A549 (cell line): ENCODE data around the gene RPH3AL. TPM values are rescaled to one million over a fixed set of nuclear protein-coding genes. Genes with fewer than 3 reads are reported as not detected.

ENCODE experiments used
- ATAC-seq, 2 experiments: fragments of 200-7000 bp in 1 of 2; fragments of >200 bp in 1 of 2; cut with Nextera tagmentation in 1 of 2; cut with Tn5 transposase in 1 of 2; 3 replicates each; pipeline versions ENCODE4 v1.8.0 to v1.9.1; 2018 to 2020; ENCODE audit warnings: mild to moderate bottlenecking in 1 of 2, moderate library complexity in 1 of 2
- CTCF ChIA-PET: fragments of 300-600 bp; sonication (Branson Sonifier 250); formaldehyde crosslinking; extraction: SDS; loops from one replicate; lab custom pipeline; 2021; ENCODE audit warnings: antibody characterized with exemption, inconsistent platforms; lab: Yijun Ruan, JAX
- POLR2A ChIA-PET: fragments of 350-600 bp; formaldehyde crosslinking; extraction: SDS; loops from one replicate; lab custom pipeline; 2021; ENCODE audit warnings: antibody characterized with exemption, inconsistent platforms; lab: Yijun Ruan, JAX
- DNase-seq, 2 experiments: peaks; one replicate each; pipeline versions ENCODE4 v3.0.0 to v3.0.0-alpha.2; 2011 to 2016; ENCODE audit warnings: low read depth in 1 of 2, low spot score in 1 of 2
- FAIRE-seq: peaks from 2 replicates; lab custom pipeline; 2011; peaks lifted over from hg19 to GRCh38; lab: Jason Lieb, UNC
- H3K27ac ChIP-seq, 2 experiments: fragments of >200 bp; sonication (Bioruptor Twin); formaldehyde crosslinking; 3 replicates each; pipeline ENCODE4 v1.5.1; 2016 to 2017
- H3K4me1 ChIP-seq: fragments of >200 bp; sonication (Bioruptor Twin); formaldehyde crosslinking; 3 replicates; pipeline ENCODE4 v1.6.1; 2016
- H3K4me2 ChIP-seq: fragments of >200 bp; sonication (Bioruptor Twin); formaldehyde crosslinking; 3 replicates; pipeline ENCODE4 v1.6.1; 2016
- H3K4me3 ChIP-seq: fragments of >200 bp; sonication (Bioruptor Twin); formaldehyde crosslinking; 3 replicates; pipeline ENCODE4 v1.5.1; 2016
- H3K9me3 ChIP-seq: fragments of >200 bp; sonication (Bioruptor Twin); formaldehyde crosslinking; 3 replicates; pipeline ENCODE4 v1.6.1; 2016
- CEBPB ChIP-seq, 2 experiments: fragments of >200 bp in 1 of 2; sonication (Bioruptor Twin) in 1 of 2; formaldehyde crosslinking in 1 of 2; IDR thresholded peaks; 2 replicates each; pipeline ENCODE4 v1.6.1; 2012 to 2016
- CHD4 ChIP-seq: fragments of 200-600 bp; sonication (generic); IDR thresholded peaks from 2 replicates; pipeline ENCODE4 v1.6.1; 2016; ENCODE audit warnings: antibody characterized with exemption, mild to moderate bottlenecking, borderline replicate concordance
- E2F6 ChIP-seq: IDR thresholded peaks from 2 replicates; pipeline ENCODE4 v1.6.1; 2012; ENCODE audit warnings: low read depth, borderline replicate concordance
- EHMT2 ChIP-seq: fragments of 200-600 bp; sonication (generic); IDR thresholded peaks from 2 replicates; pipeline ENCODE4 v1.6.1; 2016; ENCODE audit warnings: antibody characterized with exemption, low read depth, mild to moderate bottlenecking, moderate library complexity
- FOXS1 ChIP-seq: fragments of 250-450 bp; sonication (Bioruptor Pico); IDR thresholded peaks from 2 replicates; pipeline ENCODE4 v1.5.0; 2020; ENCODE audit warnings: mild to moderate bottlenecking, moderate library complexity
- GATA3 ChIP-seq: IDR thresholded peaks from 2 replicates; pipeline ENCODE4 v1.6.1; 2012; ENCODE audit warnings: borderline replicate concordance
- HDAC2 ChIP-seq: fragments of 200-600 bp; sonication (generic); IDR thresholded peaks from 2 replicates; pipeline ENCODE4 v1.6.1; 2016
- KDM1A ChIP-seq: fragments of 200-600 bp; sonication (generic); IDR thresholded peaks from 2 replicates; pipeline ENCODE4 v1.6.1; 2016; ENCODE audit warnings: low read depth, mild to moderate bottlenecking
- MAFK ChIP-seq: fragments of 450-650 bp; IDR thresholded peaks from 2 replicates; pipeline ENCODE4 v1.6.1; 2014; ENCODE audit not compliant: partially characterized antibody
- MAZ ChIP-seq: fragments of 150-350 bp; IDR thresholded peaks from 2 replicates; pipeline ENCODE4 v1.6.1; 2014; ENCODE audit warnings: antibody characterized with exemption, low read depth, low read length, borderline replicate concordance
- POLR2A ChIP-seq: IDR thresholded peaks from 2 replicates; pipeline ENCODE4 v1.6.1; 2012; ENCODE audit warnings: mild to moderate bottlenecking, low read length
- RAD21 ChIP-seq, 2 experiments: fragments of >200 bp in 1 of 2; sonication (Bioruptor Twin) in 1 of 2; formaldehyde crosslinking in 1 of 2; IDR thresholded peaks in 1 of 2; conservative IDR thresholded peaks in 1 of 2; 2 replicates in 1 of 2; 3 replicates in 1 of 2; pipeline ENCODE4 v1.6.1; 2012 to 2018; ENCODE audit warnings: inconsistent platforms in 1 of 2
- RCOR1 ChIP-seq: fragments of 150-350 bp; IDR thresholded peaks from 2 replicates; pipeline ENCODE4 v1.6.1; 2014; ENCODE audit warnings: antibody characterized with exemption, low read length, low read depth
- RFX5 ChIP-seq: fragments of 450-650 bp; IDR thresholded peaks from 2 replicates; pipeline ENCODE4 v1.7.1; 2014; ENCODE audit warnings: antibody characterized with exemption, mild to moderate bottlenecking, moderate library complexity
- RNF2 ChIP-seq: fragments of 200-600 bp; sonication (generic); IDR thresholded peaks from 2 replicates; pipeline ENCODE4 v1.6.1; 2016; ENCODE audit warnings: low read depth, mild to moderate bottlenecking, antibody characterized with exemption, moderate library complexity, borderline replicate concordance
- SREBF2 ChIP-seq: fragments of 450-650 bp; IDR thresholded peaks from 2 replicates; pipeline ENCODE4 v1.6.1; 2014; ENCODE audit warnings: mild to moderate bottlenecking, moderate library complexity
- TFCP2L1 ChIP-seq: fragments of 250-450 bp; sonication (Bioruptor Pico); IDR thresholded peaks from 2 replicates; pipeline ENCODE4 v1.5.0; 2021; ENCODE audit warnings: mild to moderate bottlenecking
- TP53 ChIP-seq: fragments of 250-450 bp; sonication (Bioruptor Pico); IDR thresholded peaks from 2 replicates; pipeline ENCODE4 v1.5.0; 2021; ENCODE audit warnings: mild to moderate bottlenecking, moderate library complexity
- WGBS: methylation state at CpG from one replicate; pipeline ENCODE4 v1.1.6; 2017; ENCODE audit errors: missing lambda C conversion rate; 5-methylcytosine and 5-hydroxymethylcytosine counted together
- polyA plus RNA-seq, 4 experiments: library from polyadenylated mRNA; depleted of rRNA in 3 of 4; stranded (reverse); fragments of >200 nt; fragmentation: RNase III in 1 of 4; extraction: RNeasy Plus Mini Kit Qiagen cat#74134 plus additional on column Dnase treatment in 1 of 4; gene quantifications; 2 replicates in 3 of 4; 3 replicates in 1 of 4; pipeline ENCODE4 v1.2.3, GENCODE V29; 2011 to 2017
- TF ChIP-seq, protein P1 (sequence below): IDR thresholded peaks from 2 replicates; pipeline ENCODE4 v1.6.1; 2012
- TF ChIP-seq, protein P2 (sequence below): fragments of 150-350 bp; IDR thresholded peaks from 2 replicates; pipeline ENCODE4 v1.6.1; 2014; ENCODE audit warnings: low read depth, mild to moderate bottlenecking, low read length

Gene RPH3AL
- polyA plus RNA-seq, 2 of the 4 experiments (the other 2 are of a cell fraction): 23.3 to 31.1 TPM

GRCh38 chr17:282000-282911, 70.4 kb downstream of the RPH3AL start:
- peak overlapping the region in 1 of 2 experiments; percentile 8; a peak in 1 of 6 replicates for H3K27ac ChIP-seq
- no peak for ATAC-seq
- no peaks in the 10 kb centered on the region for H3K9me3 ChIP-seq
- no peak for FAIRE-seq
- no peak overlapping the region for H3K4me2 ChIP-seq
- TF ChIP-seq E2F6 (no peak), GATA3 (no peak), CEBPB (IDR thresholded peaks at IDR 0.05) (peak; percentile 37 to 71; a peak in 3 of 4 replicates), MAZ (no peak)
- TF ChIP-seq, protein P1, sequence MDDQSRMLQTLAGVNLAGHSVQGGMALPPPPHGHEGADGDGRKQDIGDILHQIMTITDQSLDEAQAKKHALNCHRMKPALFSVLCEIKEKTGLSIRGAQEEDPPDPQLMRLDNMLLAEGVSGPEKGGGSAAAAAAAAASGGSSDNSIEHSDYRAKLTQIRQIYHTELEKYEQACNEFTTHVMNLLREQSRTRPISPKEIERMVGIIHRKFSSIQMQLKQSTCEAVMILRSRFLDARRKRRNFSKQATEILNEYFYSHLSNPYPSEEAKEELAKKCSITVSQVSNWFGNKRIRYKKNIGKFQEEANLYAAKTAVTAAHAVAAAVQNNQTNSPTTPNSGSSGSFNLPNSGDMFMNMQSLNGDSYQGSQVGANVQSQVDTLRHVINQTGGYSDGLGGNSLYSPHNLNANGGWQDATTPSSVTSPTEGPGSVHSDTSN: no peak
- no peak for DNase-seq
- ChIA-PET CTCF (interaction anchor here (1.4 to 1.9 kb wide), 3 partner anchors 9 to 97 kb away, joined by 3 to 6 read pairs (median 4); no protein-coding TSS in a partner anchor), POLR2A (no interaction called here)
- H3K4me3 ChIP-seq: no peak overlapping the region
- peaks cover 12% of the 10 kb centered on the region; the same call in 1 of the 3 replicates for H3K4me1 ChIP-seq
- 87% methylated on average over 32 of the region's 32 CpGs for WGBS

- ChIA-PET POLR2A (no interaction called here), CTCF (interaction anchor here (1.6 kb wide), 1 partner anchor 104 kb away, joined by 4 read pairs; no protein-coding TSS in a partner anchor)
- Histone ChIP-seq H3K9me3 (no peaks in the 10 kb centered on the region), H3K4me2 (no peak overlapping the region), H3K4me3 (no peak overlapping the region), H3K27ac (no peak overlapping the region; a peak in 1 of 6 replicates), H3K4me1 (peaks cover 12% of the 10 kb centered on the region; the same call in 1 of the 3 replicates)
- TF ChIP-seq KDM1A: no peak
- WGBS: 86% methylated on average over 21 of the region's 21 CpGs
- ATAC-seq (no peak), FAIRE-seq (no peak), DNase-seq (no peak)
Observed at GRCh38 chr17:281365-281999, 71.1 kb downstream of the RPH3AL start.

GRCh38 chr17:280901-281300, 71.7 kb downstream of the RPH3AL start:
- ATAC-seq (no peak), FAIRE-seq (no peak), DNase-seq (no peak)
- WGBS: 84% methylated on average over 9 of the region's 9 CpGs
- TF ChIP-seq POLR2A: no peak
- no peak for TF ChIP-seq CHD4
- TF ChIP-seq HDAC2: no peak
- TF ChIP-seq TFCP2L1: no peak
- TF ChIP-seq RNF2: no peak
- no peak for TF ChIP-seq E2F6
- no peak for TF ChIP-seq RFX5
- TF ChIP-seq SREBF2: no peak
- no peak for TF ChIP-seq RCOR1
- TF ChIP-seq RAD21 (conservative IDR thresholded peaks at IDR 0.05 in 1 of 2, IDR thresholded peaks at IDR 0.05 in 1 of 2): no peak
- TF ChIP-seq EHMT2: no peak
- TF ChIP-seq, protein P2, sequence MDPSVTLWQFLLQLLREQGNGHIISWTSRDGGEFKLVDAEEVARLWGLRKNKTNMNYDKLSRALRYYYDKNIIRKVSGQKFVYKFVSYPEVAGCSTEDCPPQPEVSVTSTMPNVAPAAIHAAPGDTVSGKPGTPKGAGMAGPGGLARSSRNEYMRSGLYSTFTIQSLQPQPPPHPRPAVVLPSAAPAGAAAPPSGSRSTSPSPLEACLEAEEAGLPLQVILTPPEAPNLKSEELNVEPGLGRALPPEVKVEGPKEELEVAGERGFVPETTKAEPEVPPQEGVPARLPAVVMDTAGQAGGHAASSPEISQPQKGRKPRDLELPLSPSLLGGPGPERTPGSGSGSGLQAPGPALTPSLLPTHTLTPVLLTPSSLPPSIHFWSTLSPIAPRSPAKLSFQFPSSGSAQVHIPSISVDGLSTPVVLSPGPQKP: no peak
- TF ChIP-seq TP53 (CRISPR knock-in tag): no peak
- no peak for TF ChIP-seq MAFK
- TF ChIP-seq FOXS1 (CRISPR knock-in tag): no peak
- Histone ChIP-seq H3K4me3 (no peak overlapping the region), H3K4me2 (no peak overlapping the region), H3K9me3 (no peaks in the 10 kb centered on the region), H3K4me1 (peaks cover 12% of the 10 kb centered on the region; the same call in 1 of the 3 replicates), H3K27ac (no peak overlapping the region)
- POLR2A ChIA-PET: no interaction called here
- CTCF ChIA-PET: interaction anchor here (1.6 kb wide), 1 partner anchor 105 kb away, joined by 4 read pairs; no protein-coding TSS in a partner anchor
